Stomach (tissue), 4 donors: ENCODE data around the gene NCL.

Source experiments
- EP300 ChIP-seq: sonication (generic); formaldehyde crosslinking; IDR thresholded peaks from one replicate; pipeline ENCODE4 v1.6.1; 2017; ENCODE audit warnings: antibody characterized with exemption
- POLR2A ChIP-seq, 4 donors: fragments of 450-650 bp; IDR thresholded peaks; one replicate each; pipeline ENCODE4 v1.6.1; 2016; ENCODE audit warnings: antibody characterized with exemption in 4 of 4, control low read depth in 2 of 4, mild to moderate bottlenecking in 1 of 4, moderate library complexity in 1 of 4
- POLR2AphosphoS5 ChIP-seq, 3 donors: sonication (generic); formaldehyde crosslinking; IDR thresholded peaks; one replicate each; pipeline ENCODE4 v1.6.1; 2016; ENCODE audit warnings: antibody characterized with exemption in 3 of 3
- TF ChIP-seq, protein P1 (sequence below), 7 experiments: fragments of 450-650 bp in 4 of 7; fragments of 200-600 bp in 3 of 7; sonication (generic) in 3 of 7; IDR thresholded peaks; one replicate each; pipeline ENCODE4 v1.5.1; 2016 to 2019; ENCODE audit warnings: antibody characterized with exemption in 7 of 7, control low read depth in 2 of 7, mild to moderate bottlenecking in 1 of 7

DNA sequence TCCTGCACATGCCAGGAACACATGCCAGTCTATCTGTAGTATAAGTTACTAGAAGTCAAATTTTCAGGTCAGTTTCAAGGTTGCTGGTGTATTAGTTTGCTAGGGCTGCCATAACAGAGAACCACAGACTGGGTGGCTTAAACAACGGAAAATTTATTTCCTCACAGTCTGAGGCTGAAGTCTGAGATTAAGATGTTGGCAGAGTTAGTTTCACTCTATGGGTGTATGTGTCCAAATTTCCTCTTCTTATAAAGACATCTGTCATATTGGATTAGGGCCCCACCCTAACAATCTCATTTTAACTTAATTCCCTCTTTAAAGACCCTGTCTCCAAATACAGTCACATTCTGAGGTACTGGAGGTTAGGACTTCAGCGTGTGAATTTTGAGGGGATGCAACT is 42.2 kb downstream of the NCL start:
- TF ChIP-seq POLR2AphosphoS5 (IDR thresholded peaks at IDR 0.05) (no peak), POLR2A (IDR thresholded peaks at IDR 0.05) (no peak), EP300 (no peak)
- TF ChIP-seq, protein P1, sequence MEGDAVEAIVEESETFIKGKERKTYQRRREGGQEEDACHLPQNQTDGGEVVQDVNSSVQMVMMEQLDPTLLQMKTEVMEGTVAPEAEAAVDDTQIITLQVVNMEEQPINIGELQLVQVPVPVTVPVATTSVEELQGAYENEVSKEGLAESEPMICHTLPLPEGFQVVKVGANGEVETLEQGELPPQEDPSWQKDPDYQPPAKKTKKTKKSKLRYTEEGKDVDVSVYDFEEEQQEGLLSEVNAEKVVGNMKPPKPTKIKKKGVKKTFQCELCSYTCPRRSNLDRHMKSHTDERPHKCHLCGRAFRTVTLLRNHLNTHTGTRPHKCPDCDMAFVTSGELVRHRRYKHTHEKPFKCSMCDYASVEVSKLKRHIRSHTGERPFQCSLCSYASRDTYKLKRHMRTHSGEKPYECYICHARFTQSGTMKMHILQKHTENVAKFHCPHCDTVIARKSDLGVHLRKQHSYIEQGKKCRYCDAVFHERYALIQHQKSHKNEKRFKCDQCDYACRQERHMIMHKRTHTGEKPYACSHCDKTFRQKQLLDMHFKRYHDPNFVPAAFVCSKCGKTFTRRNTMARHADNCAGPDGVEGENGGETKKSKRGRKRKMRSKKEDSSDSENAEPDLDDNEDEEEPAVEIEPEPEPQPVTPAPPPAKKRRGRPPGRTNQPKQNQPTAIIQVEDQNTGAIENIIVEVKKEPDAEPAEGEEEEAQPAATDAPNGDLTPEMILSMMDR (IDR thresholded peaks at IDR 0.05) = no peak
